ENCODE measurements around the gene JAKMIP1. TPM values are rescaled to one million over a fixed set of nuclear protein-coding genes. Genes with fewer than 3 reads are reported as not detected.

The JAKMIP1 gene
- total and polyA plus RNA-seq, 2 of the 13 experiments (the other 11 are each of a cell fraction or from before 2014, with no cell fraction given), result not detected

GRCh38 chr4:6085691-6086628 lies 114.4 kb downstream of the JAKMIP1 start:
- Histone ChIP-seq H3K27me3 (ENCODE audit: control insufficient read depth in 1 of 2, insufficient read depth in 2 of 2, low read length in 2 of 2) (peaks cover under 1 to 17% of the 10 kb centered on the region in 2 experiments; a peak in 2 of 5 replicates), H3K4me3 (replicated peaks in 1 of 3; ENCODE audit: insufficient read depth in 1 of 3, low read depth in 2 of 3, low read length in 3 of 3) (no peak overlapping the region), H3K4me2 (ENCODE audit: low read depth, low read length) (no peak overlapping the region), H3K27ac (ENCODE audit: extremely low read length, insufficient read depth, low read length) (no peak overlapping the region), H3K36me3 (replicated peaks in 1 of 2; ENCODE audit: control insufficient read depth in 1 of 2, insufficient read depth in 2 of 2, low read length in 2 of 2) (no peaks in the 10 kb centered on the region), H3K79me2 (ENCODE audit: insufficient read depth, low read length) (no peaks in the 10 kb centered on the region), H3K9me3 (ENCODE audit: low read length) (no peaks in the 10 kb centered on the region), H3K4me1 (ENCODE audit: insufficient read depth, low read length) (no peaks in the 10 kb centered on the region), H4K20me1 (ENCODE audit: insufficient read depth, low read length) (no peaks in the 10 kb centered on the region), H2AFZ (ENCODE audit: low read length) (no peak overlapping the region), H3K9ac (ENCODE audit: insufficient read depth, low read depth, low read length) (no peak overlapping the region)
- intact Hi-C loops (cut with micrococcal nuclease; ENCODE audit: unreplicated experiment), result no loop called here
- POLR2A ChIA-PET, result no interaction called here
- 46% methylated on average over 12 of the region's 18 CpGs for WGBS (ENCODE audit: low lambda C conversion rate)
- no peak for DNase-seq (ENCODE audit: low spot score)
- no TSS peak for BruUV-seq (replicated peaks)
- ATAC-seq, result no peak
- in situ Hi-C loops (cut with HindIII; ENCODE audit: extremely low pct_ligation_motif_present, low pct_unique_long_range_greater_than_20kb), result loop anchor here (5.0 kb wide), 1 partner anchor 89 kb away; no protein-coding TSS in a partner anchor
- FAIRE-seq, result no peak
- CTCF ChIA-PET (ENCODE audit: low intra/inter-chr PET ratio, low total read pairs), result no interaction called here
- TF ChIP-seq, protein P1, sequence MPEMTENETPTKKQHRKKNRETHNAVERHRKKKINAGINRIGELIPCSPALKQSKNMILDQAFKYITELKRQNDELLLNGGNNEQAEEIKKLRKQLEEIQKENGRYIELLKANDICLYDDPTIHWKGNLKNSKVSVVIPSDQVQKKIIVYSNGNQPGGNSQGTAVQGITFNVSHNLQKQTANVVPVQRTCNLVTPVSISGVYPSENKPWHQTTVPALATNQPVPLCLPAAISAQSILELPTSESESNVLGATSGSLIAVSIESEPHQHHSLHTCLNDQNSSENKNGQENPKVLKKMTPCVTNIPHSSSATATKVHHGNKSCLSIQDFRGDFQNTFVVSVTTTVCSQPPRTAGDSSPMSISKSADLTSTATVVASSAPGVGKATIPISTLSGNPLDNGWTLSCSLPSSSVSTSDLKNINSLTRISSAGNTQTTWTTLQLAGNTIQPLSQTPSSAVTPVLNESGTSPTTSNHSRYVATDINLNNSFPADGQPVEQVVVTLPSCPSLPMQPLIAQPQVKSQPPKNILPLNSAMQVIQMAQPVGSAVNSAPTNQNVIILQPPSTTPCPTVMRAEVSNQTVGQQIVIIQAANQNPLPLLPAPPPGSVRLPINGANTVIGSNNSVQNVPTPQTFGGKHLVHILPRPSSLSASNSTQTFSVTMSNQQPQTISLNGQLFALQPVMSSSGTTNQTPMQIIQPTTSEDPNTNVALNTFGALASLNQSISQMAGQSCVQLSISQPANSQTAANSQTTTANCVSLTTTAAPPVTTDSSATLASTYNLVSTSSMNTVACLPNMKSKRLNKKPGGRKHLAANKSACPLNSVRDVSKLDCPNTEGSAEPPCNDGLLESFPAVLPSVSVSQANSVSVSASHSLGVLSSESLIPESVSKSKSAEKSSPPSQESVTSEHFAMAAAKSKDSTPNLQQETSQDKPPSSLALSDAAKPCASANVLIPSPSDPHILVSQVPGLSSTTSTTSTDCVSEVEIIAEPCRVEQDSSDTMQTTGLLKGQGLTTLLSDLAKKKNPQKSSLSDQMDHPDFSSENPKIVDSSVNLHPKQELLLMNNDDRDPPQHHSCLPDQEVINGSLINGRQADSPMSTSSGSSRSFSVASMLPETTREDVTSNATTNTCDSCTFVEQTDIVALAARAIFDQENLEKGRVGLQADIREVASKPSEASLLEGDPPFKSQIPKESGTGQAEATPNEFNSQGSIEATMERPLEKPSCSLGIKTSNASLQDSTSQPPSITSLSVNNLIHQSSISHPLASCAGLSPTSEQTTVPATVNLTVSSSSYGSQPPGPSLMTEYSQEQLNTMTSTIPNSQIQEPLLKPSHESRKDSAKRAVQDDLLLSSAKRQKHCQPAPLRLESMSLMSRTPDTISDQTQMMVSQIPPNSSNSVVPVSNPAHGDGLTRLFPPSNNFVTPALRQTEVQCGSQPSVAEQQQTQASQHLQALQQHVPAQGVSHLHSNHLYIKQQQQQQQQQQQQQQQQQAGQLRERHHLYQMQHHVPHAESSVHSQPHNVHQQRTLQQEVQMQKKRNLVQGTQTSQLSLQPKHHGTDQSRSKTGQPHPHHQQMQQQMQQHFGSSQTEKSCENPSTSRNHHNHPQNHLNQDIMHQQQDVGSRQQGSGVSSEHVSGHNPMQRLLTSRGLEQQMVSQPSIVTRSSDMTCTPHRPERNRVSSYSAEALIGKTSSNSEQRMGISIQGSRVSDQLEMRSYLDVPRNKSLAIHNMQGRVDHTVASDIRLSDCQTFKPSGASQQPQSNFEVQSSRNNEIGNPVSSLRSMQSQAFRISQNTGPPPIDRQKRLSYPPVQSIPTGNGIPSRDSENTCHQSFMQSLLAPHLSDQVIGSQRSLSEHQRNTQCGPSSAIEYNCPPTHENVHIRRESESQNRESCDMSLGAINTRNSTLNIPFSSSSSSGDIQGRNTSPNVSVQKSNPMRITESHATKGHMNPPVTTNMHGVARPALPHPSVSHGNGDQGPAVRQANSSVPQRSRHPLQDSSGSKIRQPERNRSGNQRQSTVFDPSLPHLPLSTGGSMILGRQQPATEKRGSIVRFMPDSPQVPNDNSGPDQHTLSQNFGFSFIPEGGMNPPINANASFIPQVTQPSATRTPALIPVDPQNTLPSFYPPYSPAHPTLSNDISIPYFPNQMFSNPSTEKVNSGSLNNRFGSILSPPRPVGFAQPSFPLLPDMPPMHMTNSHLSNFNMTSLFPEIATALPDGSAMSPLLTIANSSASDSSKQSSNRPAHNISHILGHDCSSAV (CRISPR knock-in tag; IDR thresholded peaks at IDR 0.05; ENCODE audit: borderline replicate concordance), result no peak
- no peak for TF ChIP-seq ZNF30 (CRISPR knock-in tag; IDR thresholded peaks at IDR 0.05)
- no peak for TF ChIP-seq ATRX (CRISPR knock-in tag; IDR thresholded peaks at IDR 0.05; ENCODE audit: borderline replicate concordance)
- no peak for TF ChIP-seq TP53 (CRISPR knock-in tag; conservative IDR thresholded peaks at IDR 0.05)
- no peak for TF ChIP-seq PAX8 (CRISPR knock-in tag; IDR thresholded peaks at IDR 0.05; ENCODE audit: borderline replicate concordance)
- TF ChIP-seq ZNF761 (CRISPR knock-in tag; conservative IDR thresholded peaks at IDR 0.05), result no peak
- TF ChIP-seq ZNF121 (CRISPR knock-in tag; IDR thresholded peaks at IDR 0.05), result no peak
- TF ChIP-seq ZNF460 (CRISPR knock-in tag; IDR thresholded peaks at IDR 0.05; ENCODE audit: borderline replicate concordance), result no peak
- no peak for TF ChIP-seq ZNF33B (CRISPR knock-in tag; IDR thresholded peaks at IDR 0.05)
- TF ChIP-seq KDM3A (CRISPR knock-in tag; IDR thresholded peaks at IDR 0.05; ENCODE audit: low read depth), result no peak
- TF ChIP-seq, protein P2, sequence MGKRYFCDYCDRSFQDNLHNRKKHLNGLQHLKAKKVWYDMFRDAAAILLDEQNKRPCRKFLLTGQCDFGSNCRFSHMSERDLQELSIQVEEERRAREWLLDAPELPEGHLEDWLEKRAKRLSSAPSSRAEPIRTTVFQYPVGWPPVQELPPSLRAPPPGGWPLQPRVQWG (CRISPR knock-in tag; IDR thresholded peaks at IDR 0.05; ENCODE audit: borderline replicate concordance, low read depth), result no peak
- TF ChIP-seq ARHGAP35 (CRISPR knock-in tag; IDR thresholded peaks at IDR 0.05; ENCODE audit: borderline replicate concordance), result no peak
